Spleen (tissue), 11 donors: ENCODE data around the gene DESI1. TPM values are rescaled to one million over a fixed set of nuclear protein-coding genes. Genes with fewer than 3 reads are reported as not detected.

ENCODE experiments used
- DNase-seq: peaks from one replicate; pipeline ENCODE4 v3.0.0-alpha.2; 2020
- H3K27ac ChIP-seq, 8 donors: fragments of 200-600 bp; sonication (generic) in 7 of 8; 1 replicate in 4 of 8; 2 replicates in 4 of 8; pipeline versions ENCODE4 v1.5.0 to v1.8.0; 2016 to 2021; ENCODE audit warnings: inconsistent platforms in 4 of 8, mild to moderate bottlenecking in 4 of 8, moderate library complexity in 1 of 8
- H3K27me3 ChIP-seq, 7 donors: fragments of 200-600 bp; sonication (generic) in 6 of 7; replicated peaks in 1 of 7; 1 replicate in 4 of 7; 2 replicates in 3 of 7; pipeline versions ENCODE4 v1.5.0 to v1.8.0; 2016 to 2021; ENCODE audit warnings: inconsistent platforms in 3 of 7, mild to moderate bottlenecking in 1 of 7
- H3K36me3 ChIP-seq, 6 donors: fragments of 200-600 bp; sonication (generic) in 5 of 6; 1 replicate in 4 of 6; 2 replicates in 2 of 6; pipeline versions ENCODE4 v1.5.0 to v1.8.0; 2016 to 2021; ENCODE audit warnings: inconsistent platforms in 2 of 6
- H3K4me1 ChIP-seq, 6 donors: fragments of 200-600 bp; sonication (generic) in 5 of 6; 1 replicate in 3 of 6; 2 replicates in 3 of 6; pipeline versions ENCODE4 v1.5.0 to v1.8.0; 2016 to 2021; ENCODE audit warnings: inconsistent platforms in 3 of 6
- H3K4me3 ChIP-seq, 8 donors: fragments of 200-600 bp; sonication (generic) in 7 of 8; 1 replicate in 4 of 8; 2 replicates in 4 of 8; pipeline versions ENCODE4 v1.5.0 to v1.8.0; 2016 to 2021; ENCODE audit warnings: inconsistent platforms in 4 of 8, mild to moderate bottlenecking in 4 of 8, moderate library complexity in 2 of 8
- H3K9me3 ChIP-seq, 8 donors: fragments of 200-600 bp; sonication (generic) in 7 of 8; 1 replicate in 4 of 8; 2 replicates in 4 of 8; pipeline versions ENCODE4 v1.5.0 to v1.8.0; 2016 to 2021; ENCODE audit warnings: inconsistent platforms in 4 of 8
- CTCF ChIP-seq, 11 experiments: fragments of 200-600 bp in 7 of 11; fragments of 450-650 bp in 4 of 11; sonication (generic) in 4 of 11; IDR thresholded peaks in 8 of 11; conservative IDR thresholded peaks in 3 of 11; 1 replicate in 7 of 11; 2 replicates in 4 of 11; pipeline versions ENCODE4 v1.4.0 to v1.8.0; 2016 to 2021; ENCODE audit warnings: antibody characterized with exemption in 11 of 11, inconsistent platforms in 4 of 11, mild to moderate bottlenecking in 1 of 11
- POLR2A ChIP-seq, 3 donors: fragments of 450-650 bp; IDR thresholded peaks; one replicate each; pipeline ENCODE4 v1.5.1; 2017; ENCODE audit warnings: antibody characterized with exemption in 3 of 3, mild to moderate bottlenecking in 1 of 3
- POLR2AphosphoS5 ChIP-seq, 3 donors: sonication (generic); formaldehyde crosslinking; IDR thresholded peaks; one replicate each; pipeline ENCODE4 v1.5.1; 2017; ENCODE audit warnings: antibody characterized with exemption in 3 of 3
- WGBS, 5 donors: extraction: QIAGEN DNeasy Blood & Tissue Kit in 3 of 5; methylation state at CpG; one replicate each; pipeline versions ENCODE4 v1.1.5 to v1.1.7; 2013 to 2018; 5-methylcytosine and 5-hydroxymethylcytosine counted together
- intact Hi-C: fragments of 100-400 bp; cut with DNase I; formaldehyde crosslinking; loops from one replicate; pipeline ENCODE4 v1.15.0; 2023; ENCODE audit warnings: low total_unique reads
- polyA plus RNA-seq, 3 donors: library from polyadenylated mRNA; stranded (reverse); fragments of 200-250 nt; gene quantifications; one replicate each; pipeline ENCODE4 v1.2.1, GENCODE V29; 2013
- total RNA-seq, 7 donors: library from RNA; depleted of rRNA in 3 of 7; stranded (reverse); fragments of >200 nt in 3 of 7; fragmentation: NEBNext Ultra II Directional in 4 of 7; extraction: Animal tissue kit (Norgen Biotek cat#: 25700) in 4 of 7; gene quantifications; one replicate each; pipeline versions ENCODE4 v1.1.0 to v1.2.1, GENCODE V29; 2016 to 2021
- donor health status: healthy with polysubstance abuse.
- donor health status: DM: no; HTN: no; CAD: no; lungs with moderate emphysema.
- donor health status: DM: no; HTN: no; CAD: no.
- donor health status: Bipolar disorder and iron deficiency.
- donor health status: healthy.
- donor health status: DM: no; HTN: no; CAD: no.
- donor health status: DM: yes; HTN: yes; CAD: no.

DESI1 gene
- total and polyA plus RNA-seq, 10 donors = 8.1 to 29.8 (median 20.3) TPM

GRCh38 chr22:41647771-41648170, 26.9 kb upstream of the DESI1 start:
- Histone ChIP-seq H3K27ac (no peak overlapping the region), H3K27me3 (no peaks in the 10 kb centered on the region), H3K9me3 (no peaks in the 10 kb centered on the region), H3K4me1 (peaks cover 0 to 6% (median 0%) of the 10 kb centered on the region in 6 donors), H3K36me3 (peaks cover 9 to 100% (median 91%) of the 10 kb centered on the region in 6 donors), H3K4me3 (no peak overlapping the region)
- intact Hi-C loops = no loop called here
- DNase-seq = no peak
- 79 to 98% (median 85%) methylated on average over 3 of the region's 3 CpGs for WGBS, 5 donors
- no peak for TF ChIP-seq POLR2AphosphoS5 (IDR thresholded peaks at IDR 0.05)
- no peak for TF ChIP-seq CTCF (IDR thresholded peaks at IDR 0.05 in 8 of 11, conservative IDR thresholded peaks at IDR 0.05 in 3 of 11)
- TF ChIP-seq POLR2A (IDR thresholded peaks at IDR 0.05) = no peak

DNA sequence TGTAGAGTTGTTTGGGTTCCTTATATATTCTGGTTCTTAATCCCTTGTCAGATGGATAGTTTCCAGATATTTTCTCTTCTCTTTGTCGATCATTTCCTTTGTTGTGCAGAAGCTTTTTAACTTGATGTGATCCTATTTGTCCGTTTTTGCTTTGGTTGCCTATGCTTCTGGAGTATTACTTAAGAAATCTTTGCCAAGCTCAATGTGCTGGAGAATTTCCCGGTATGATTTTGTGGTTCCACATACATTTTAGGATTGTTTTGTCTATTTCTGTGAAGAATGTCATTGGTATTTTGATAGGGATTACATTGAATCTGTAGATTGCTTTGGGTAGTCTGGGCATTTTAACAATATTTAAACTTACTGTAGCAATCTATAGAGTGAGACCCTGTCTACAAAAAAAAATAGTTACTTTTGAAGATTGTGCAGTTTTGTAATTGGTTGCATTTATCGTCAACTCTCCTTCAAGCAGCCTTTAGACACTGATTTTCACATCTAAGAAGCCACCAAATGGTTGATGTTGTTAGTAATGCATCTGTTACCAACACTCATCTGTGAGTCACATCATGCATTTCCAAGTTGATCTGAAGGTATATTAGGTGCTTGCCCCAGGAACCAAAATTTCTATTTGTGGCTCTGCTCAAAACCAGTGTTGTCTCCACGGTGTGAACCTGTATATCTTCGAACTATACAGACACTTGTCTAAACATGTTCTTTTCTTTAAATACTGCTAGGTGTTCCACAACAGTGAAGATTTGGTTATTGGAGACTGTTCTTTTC, 21.7 kb upstream of the DESI1 start:
- no peak for DNase-seq
- Histone ChIP-seq H3K27me3 (no peaks in the 10 kb centered on the region), H3K9me3 (no peaks in the 10 kb centered on the region), H3K27ac (no peak overlapping the region), H3K36me3 (peaks cover 9 to 100% (median 95%) of the 10 kb centered on the region in 6 donors), H3K4me1 (no peaks in the 10 kb centered on the region), H3K4me3 (no peak overlapping the region)
- intact Hi-C loops = no loop called here
- TF ChIP-seq CTCF (IDR thresholded peaks at IDR 0.05 in 8 of 11, conservative IDR thresholded peaks at IDR 0.05 in 3 of 11) = no peak
- 86 to 98% (median 95%) methylated on average over 6 of the region's 6 CpGs for whole genome bisulfite sequencing, 5 donors

DNA sequence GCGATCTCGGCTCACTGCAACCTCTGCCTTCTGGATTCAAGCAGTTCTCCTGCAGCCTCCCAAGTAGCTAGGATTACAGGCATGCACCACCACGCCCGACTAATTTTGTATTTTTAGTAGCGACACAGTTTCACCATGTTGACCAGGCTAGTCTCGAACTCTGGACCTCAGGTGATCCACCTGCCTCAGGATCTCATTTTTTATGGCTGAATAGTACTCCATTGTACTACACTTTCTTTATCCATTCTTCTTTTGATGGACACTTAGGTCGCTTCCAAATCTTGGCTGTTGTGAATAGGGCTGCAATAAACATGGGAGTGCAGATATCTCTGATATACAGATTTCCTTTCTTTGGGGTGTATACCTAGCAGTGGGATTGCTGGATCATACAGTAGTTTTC, 21.0 kb upstream of the DESI1 start:
- H3K4me1 ChIP-seq = no peaks in the 10 kb centered on the region
- WGBS, 5 donors = 95 to 100% (median 98%) methylated on average over 7 of the region's 7 CpGs
- H3K36me3 ChIP-seq = peaks cover 7 to 100% (median 95%) of the 10 kb centered on the region in 6 donors
- H3K4me3 ChIP-seq = no peak overlapping the region
- no peak for DNase-seq
- no peaks in the 10 kb centered on the region for H3K9me3 ChIP-seq
- H3K27me3 ChIP-seq = no peaks in the 10 kb centered on the region
- TF ChIP-seq POLR2AphosphoS5 (IDR thresholded peaks at IDR 0.05) (no peak), CTCF (IDR thresholded peaks at IDR 0.05 in 8 of 11, conservative IDR thresholded peaks at IDR 0.05 in 3 of 11) (no peak), POLR2A (IDR thresholded peaks at IDR 0.05) (no peak)
- intact Hi-C loops = no loop called here
- no peak overlapping the region for H3K27ac ChIP-seq

DNA sequence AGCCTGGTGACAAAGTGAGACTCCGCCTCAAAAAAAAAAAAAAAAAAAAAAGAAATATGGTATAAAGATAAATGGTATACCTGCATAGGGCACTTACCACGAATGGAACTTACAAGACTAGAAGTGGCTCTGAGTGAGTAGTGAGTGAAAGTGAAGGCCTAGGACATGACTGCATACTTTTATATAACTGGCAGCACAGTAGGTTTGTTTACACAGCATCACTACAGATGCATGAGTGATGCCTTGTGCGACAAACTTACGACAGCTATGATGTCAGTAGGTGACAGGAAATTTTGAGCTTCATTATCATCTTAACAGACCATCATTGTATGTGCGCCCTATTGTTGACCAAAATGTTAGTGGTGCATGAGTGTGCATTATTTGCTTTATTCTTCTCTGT, 17.9 kb upstream of the DESI1 start:
- intact Hi-C loops = no loop called here
- WGBS, 5 donors = 92 to 96% (median 94%) methylated on average over 4 to 5 of the region's 5 CpGs
- no peak for TF ChIP-seq POLR2AphosphoS5 (IDR thresholded peaks at IDR 0.05)
- no peak for TF ChIP-seq CTCF (IDR thresholded peaks at IDR 0.05 in 8 of 11, conservative IDR thresholded peaks at IDR 0.05 in 3 of 11)
- TF ChIP-seq POLR2A (IDR thresholded peaks at IDR 0.05) = no peak

More for the DNA sequence above, 17.9 kb upstream of the DESI1 start:
- H3K9me3 ChIP-seq = no peaks in the 10 kb centered on the region
- H3K27me3 ChIP-seq = no peaks in the 10 kb centered on the region
- H3K4me1 ChIP-seq = no peaks in the 10 kb centered on the region
- DNase-seq = no peak
- H3K27ac ChIP-seq = no peak overlapping the region
- no peak overlapping the region for H3K4me3 ChIP-seq
- peaks cover 5 to 100% (median 92%) of the 10 kb centered on the region in 6 donors for H3K36me3 ChIP-seq
